K562 (cell line): ENCODE results near the gene APEX1. TPM values are rescaled to one million over a fixed set of nuclear protein-coding genes. Genes with fewer than 3 reads are reported as not detected.
A peak's percentile ranks its signal among the peaks of the same experiment; 100 is the strongest.

Source experiments
- CBFA2T2 ChIP-seq: fragments of 450-650 bp; conservative IDR thresholded peaks from 2 replicates; pipeline ENCODE4 v1.6.1; 2017; ENCODE audit warnings: mild to moderate bottlenecking
- CBFA2T3 ChIP-seq: fragments of 450-650 bp; IDR thresholded peaks from 2 replicates; pipeline ENCODE4 v1.6.1; 2017
- CEBPG ChIP-seq, 3 experiments: fragments of 200-800 bp in 1 of 3; sonication (Bioruptor generic) in 1 of 3; sonication (generic) in 1 of 3; formaldehyde crosslinking in 1 of 3; IDR thresholded peaks in 2 of 3; conservative IDR thresholded peaks in 1 of 3; 2 replicates each; pipeline versions ENCODE4 v1.6.1 to v1.8.0; 2016 to 2022; ENCODE audit warnings: missing compliant biosample characterization in 2 of 3, missing genetic modification characterization in 2 of 3, mild to moderate bottlenecking in 1 of 3, missing genetic modification reagents in 1 of 3
- FOXK2 ChIP-seq, 2 experiments: fragments of 450-650 bp; IDR thresholded peaks in 1 of 2; conservative IDR thresholded peaks in 1 of 2; 2 replicates each; pipeline ENCODE4 v1.6.1; 2016; ENCODE audit warnings: low read depth in 2 of 2, mild to moderate bottlenecking in 1 of 2
- L3MBTL2 ChIP-seq: fragments of 450-650 bp; IDR thresholded peaks from 2 replicates; pipeline ENCODE4 v1.6.1; 2016; ENCODE audit warnings: mild to moderate bottlenecking, moderate library complexity
- NFIX ChIP-seq: fragments of 250-450 bp; sonication (Bioruptor Pico); IDR thresholded peaks from 2 replicates; pipeline ENCODE4 v1.4.0; 2020; ENCODE audit warnings: low read depth, mild to moderate bottlenecking, moderate library complexity
- POLR2B ChIP-seq: fragments of 450-650 bp; IDR thresholded peaks from 2 replicates; pipeline ENCODE4 v1.6.1; 2018; ENCODE audit warnings: low read depth; ENCODE audit not compliant: partially characterized antibody
- RBM39 ChIP-seq: fragments of 200-400 bp; formaldehyde crosslinking; optimal IDR thresholded peaks from 2 replicates; pipeline ENCODE3; 2018; ENCODE audit warnings: low read depth, low read length
- SAP30 ChIP-seq: fragments of 200-600 bp; sonication (generic); IDR thresholded peaks from 2 replicates; pipeline ENCODE4 v1.6.1; 2012; ENCODE audit warnings: borderline replicate concordance, low read depth, mild to moderate bottlenecking, moderate library complexity, low read length, control low read depth, inconsistent platforms; ENCODE audit not compliant: insufficient read depth, poor library complexity, severe bottlenecking
- SNIP1 ChIP-seq: fragments of 450-650 bp; IDR thresholded peaks from 2 replicates; pipeline ENCODE4 v1.7.1; 2017; ENCODE audit warnings: low read depth, mild to moderate bottlenecking
- TAL1 ChIP-seq: fragments of 450-650 bp; IDR thresholded peaks from 2 replicates; pipeline ENCODE4 v1.6.1; 2016; ENCODE audit warnings: mild to moderate bottlenecking
- TCF3 ChIP-seq: sonication (generic); formaldehyde crosslinking; IDR thresholded peaks from 2 replicates; pipeline ENCODE4 v1.4.0; 2020; ENCODE audit warnings: mild to moderate bottlenecking, missing genetic modification reagents
- ZNF766 ChIP-seq: fragments of 200-800 bp; sonication (Bioruptor generic); conservative IDR thresholded peaks from 2 replicates; pipeline ENCODE4 v1.6.1; 2016; ENCODE audit warnings: missing genetic modification characterization, missing compliant biosample characterization
- polyA plus RNA-seq, 8 experiments: library from polyadenylated mRNA; depleted of rRNA in 4 of 8; stranded (reverse) in 5 of 8; unstranded in 3 of 8; fragments of >200 nt; fragmentation: Nextera tagmentation in 2 of 8; fragmentation: Illumina TruSeq in 1 of 8; extraction: Ambion mirVana in 2 of 8; extraction: Trizol in 1 of 8; gene quantifications; 2 replicates each; pipeline versions ENCODE4 v1.2.1 to v1.2.3, GENCODE V29; 2011 to 2014; ENCODE audit warnings: inconsistent platforms in 1 of 8, missing spikeins in 1 of 8
- total RNA-seq, 7 experiments: library from RNA; depleted of rRNA in 6 of 7; stranded (reverse); fragments of >200 nt in 6 of 7; fragmentation: Illumina TruSeq in 2 of 7; extraction: Trizol in 2 of 7; gene quantifications; 2 replicates each; pipeline versions ENCODE4 v1.2.1 to v1.2.3, GENCODE V29; 2011 to 2021; ENCODE audit warnings: low replicate concordance in 1 of 7
- TF ChIP-seq, protein P1 (sequence below): sonication (generic); formaldehyde crosslinking; IDR thresholded peaks from 2 replicates; pipeline ENCODE4 v1.8.1; 2023; ENCODE audit warnings: mild to moderate bottlenecking, missing genetic modification reagents
- TF ChIP-seq, protein P2 (sequence below): sonication (generic); IDR thresholded peaks from 2 replicates; pipeline ENCODE4 v1.6.1; 2016
- TF ChIP-seq, protein P3 (sequence below): fragments of 450-650 bp; IDR thresholded peaks from 2 replicates; pipeline ENCODE4 v1.6.1; 2017; ENCODE audit warnings: antibody characterized with exemption, mild to moderate bottlenecking
- TF ChIP-seq, protein P4 (sequence below): fragments of 450-650 bp; formaldehyde crosslinking; IDR thresholded peaks from 2 replicates; pipeline ENCODE4 v1.4.0; 2022; ENCODE audit warnings: mild to moderate bottlenecking, moderate library complexity

APEX1 gene
- total and polyA plus RNA-seq, 9 of the 15 experiments (the other 6 are each of a cell fraction or from before 2014, with no cell fraction given): 50.2 to 274 (median 158) TPM

DNA sequence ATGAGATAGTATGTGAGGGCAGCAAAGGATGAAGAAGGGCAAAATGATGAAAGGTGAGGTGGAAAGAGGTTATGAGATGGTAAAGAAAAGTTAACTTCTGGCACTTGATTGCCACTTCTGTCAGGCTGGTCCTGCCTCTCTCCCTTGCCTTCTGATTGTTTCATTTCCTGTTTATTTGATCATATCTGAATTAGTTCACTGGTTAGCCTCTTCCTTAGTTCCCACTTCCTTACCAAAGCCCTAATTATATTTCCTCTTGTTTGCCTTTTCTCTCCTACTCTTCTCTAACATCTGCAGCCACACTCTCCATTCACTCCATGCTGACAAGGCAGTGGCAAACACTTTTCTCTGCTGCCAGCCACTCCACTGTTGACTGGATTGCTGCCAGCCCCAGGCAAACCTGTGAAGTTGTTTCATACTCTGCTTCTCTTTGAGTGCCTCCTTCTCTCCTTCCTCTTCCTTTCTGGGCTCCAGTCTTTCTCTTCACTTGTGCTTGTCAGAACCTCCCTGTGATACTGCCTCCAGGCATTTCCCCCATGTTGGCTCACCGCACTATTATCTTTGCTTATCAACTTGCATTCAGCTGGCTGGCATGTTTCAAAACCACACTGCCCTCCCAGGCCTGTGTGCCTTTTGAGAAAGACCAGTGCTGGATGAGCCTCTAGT, 22.3 kb downstream of the APEX1 start (continued):
- TF ChIP-seq SNIP1 (no peak), POLR2B (peak; percentile 37), FOXK2 (conservative IDR thresholded peaks at IDR 0.05 in 1 of 2, IDR thresholded peaks at IDR 0.05 in 1 of 2; ENCODE audit: low read depth in 2 of 2) (no peak), RBM39 (no peak), SAP30 (no peak), NFIX (no peak), CBFA2T3 (peak; percentile 79), ZNF766 (CRISPR knock-in tag) (0 out of 2 replicates have a peak, but pooled peaks have one; percentile 33), L3MBTL2 (no peak), CEBPG (CRISPR knock-in tag; IDR thresholded peaks at IDR 0.05) (no peak), CEBPG (tag; conservative IDR thresholded peaks at IDR 0.05 in 1 of 2, IDR thresholded peaks at IDR 0.05 in 1 of 2) (no peak; a peak in 1 of 4 replicates), TAL1 (peak; percentile 64), TCF3 (CRISPR knock-in tag) (peak; percentile 85), CBFA2T2 (peak; percentile 50; the same call in 1 of the 2 replicates)
- TF ChIP-seq, protein P1, sequence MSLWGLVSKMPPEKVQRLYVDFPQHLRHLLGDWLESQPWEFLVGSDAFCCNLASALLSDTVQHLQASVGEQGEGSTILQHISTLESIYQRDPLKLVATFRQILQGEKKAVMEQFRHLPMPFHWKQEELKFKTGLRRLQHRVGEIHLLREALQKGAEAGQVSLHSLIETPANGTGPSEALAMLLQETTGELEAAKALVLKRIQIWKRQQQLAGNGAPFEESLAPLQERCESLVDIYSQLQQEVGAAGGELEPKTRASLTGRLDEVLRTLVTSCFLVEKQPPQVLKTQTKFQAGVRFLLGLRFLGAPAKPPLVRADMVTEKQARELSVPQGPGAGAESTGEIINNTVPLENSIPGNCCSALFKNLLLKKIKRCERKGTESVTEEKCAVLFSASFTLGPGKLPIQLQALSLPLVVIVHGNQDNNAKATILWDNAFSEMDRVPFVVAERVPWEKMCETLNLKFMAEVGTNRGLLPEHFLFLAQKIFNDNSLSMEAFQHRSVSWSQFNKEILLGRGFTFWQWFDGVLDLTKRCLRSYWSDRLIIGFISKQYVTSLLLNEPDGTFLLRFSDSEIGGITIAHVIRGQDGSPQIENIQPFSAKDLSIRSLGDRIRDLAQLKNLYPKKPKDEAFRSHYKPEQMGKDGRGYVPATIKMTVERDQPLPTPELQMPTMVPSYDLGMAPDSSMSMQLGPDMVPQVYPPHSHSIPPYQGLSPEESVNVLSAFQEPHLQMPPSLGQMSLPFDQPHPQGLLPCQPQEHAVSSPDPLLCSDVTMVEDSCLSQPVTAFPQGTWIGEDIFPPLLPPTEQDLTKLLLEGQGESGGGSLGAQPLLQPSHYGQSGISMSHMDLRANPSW (CRISPR knock-in tag): no peak
- TF ChIP-seq, protein P2, sequence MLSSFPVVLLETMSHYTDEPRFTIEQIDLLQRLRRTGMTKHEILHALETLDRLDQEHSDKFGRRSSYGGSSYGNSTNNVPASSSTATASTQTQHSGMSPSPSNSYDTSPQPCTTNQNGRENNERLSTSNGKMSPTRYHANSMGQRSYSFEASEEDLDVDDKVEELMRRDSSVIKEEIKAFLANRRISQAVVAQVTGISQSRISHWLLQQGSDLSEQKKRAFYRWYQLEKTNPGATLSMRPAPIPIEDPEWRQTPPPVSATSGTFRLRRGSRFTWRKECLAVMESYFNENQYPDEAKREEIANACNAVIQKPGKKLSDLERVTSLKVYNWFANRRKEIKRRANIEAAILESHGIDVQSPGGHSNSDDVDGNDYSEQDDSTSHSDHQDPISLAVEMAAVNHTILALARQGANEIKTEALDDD: peak; percentile 66
- TF ChIP-seq, protein P3, sequence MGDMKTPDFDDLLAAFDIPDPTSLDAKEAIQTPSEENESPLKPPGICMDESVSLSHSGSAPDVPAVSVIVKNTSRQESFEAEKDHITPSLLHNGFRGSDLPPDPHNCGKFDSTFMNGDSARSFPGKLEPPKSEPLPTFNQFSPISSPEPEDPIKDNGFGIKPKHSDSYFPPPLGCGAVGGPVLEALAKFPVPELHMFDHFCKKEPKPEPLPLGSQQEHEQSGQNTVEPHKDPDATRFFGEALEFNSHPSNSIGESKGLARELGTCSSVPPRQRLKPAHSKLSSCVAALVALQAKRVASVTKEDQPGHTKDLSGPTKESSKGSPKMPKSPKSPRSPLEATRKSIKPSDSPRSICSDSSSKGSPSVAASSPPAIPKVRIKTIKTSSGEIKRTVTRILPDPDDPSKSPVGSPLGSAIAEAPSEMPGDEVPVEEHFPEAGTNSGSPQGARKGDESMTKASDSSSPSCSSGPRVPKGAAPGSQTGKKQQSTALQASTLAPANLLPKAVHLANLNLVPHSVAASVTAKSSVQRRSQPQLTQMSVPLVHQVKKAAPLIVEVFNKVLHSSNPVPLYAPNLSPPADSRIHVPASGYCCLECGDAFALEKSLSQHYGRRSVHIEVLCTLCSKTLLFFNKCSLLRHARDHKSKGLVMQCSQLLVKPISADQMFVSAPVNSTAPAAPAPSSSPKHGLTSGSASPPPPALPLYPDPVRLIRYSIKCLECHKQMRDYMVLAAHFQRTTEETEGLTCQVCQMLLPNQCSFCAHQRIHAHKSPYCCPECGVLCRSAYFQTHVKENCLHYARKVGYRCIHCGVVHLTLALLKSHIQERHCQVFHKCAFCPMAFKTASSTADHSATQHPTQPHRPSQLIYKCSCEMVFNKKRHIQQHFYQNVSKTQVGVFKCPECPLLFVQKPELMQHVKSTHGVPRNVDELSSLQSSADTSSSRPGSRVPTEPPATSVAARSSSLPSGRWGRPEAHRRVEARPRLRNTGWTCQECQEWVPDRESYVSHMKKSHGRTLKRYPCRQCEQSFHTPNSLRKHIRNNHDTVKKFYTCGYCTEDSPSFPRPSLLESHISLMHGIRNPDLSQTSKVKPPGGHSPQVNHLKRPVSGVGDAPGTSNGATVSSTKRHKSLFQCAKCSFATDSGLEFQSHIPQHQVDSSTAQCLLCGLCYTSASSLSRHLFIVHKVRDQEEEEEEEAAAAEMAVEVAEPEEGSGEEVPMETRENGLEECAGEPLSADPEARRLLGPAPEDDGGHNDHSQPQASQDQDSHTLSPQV: 0 out of 2 replicates have a peak, but pooled peaks have one; percentile 20
- TF ChIP-seq, protein P4, sequence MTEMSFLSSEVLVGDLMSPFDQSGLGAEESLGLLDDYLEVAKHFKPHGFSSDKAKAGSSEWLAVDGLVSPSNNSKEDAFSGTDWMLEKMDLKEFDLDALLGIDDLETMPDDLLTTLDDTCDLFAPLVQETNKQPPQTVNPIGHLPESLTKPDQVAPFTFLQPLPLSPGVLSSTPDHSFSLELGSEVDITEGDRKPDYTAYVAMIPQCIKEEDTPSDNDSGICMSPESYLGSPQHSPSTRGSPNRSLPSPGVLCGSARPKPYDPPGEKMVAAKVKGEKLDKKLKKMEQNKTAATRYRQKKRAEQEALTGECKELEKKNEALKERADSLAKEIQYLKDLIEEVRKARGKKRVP (CRISPR knock-in tag): no peak
